GM19043 (cell line): ENCODE data around the gene TMEM266.

Experiments used
- ATAC-seq: cut with Tn5 transposase; IDR thresholded peaks from one replicate; pipeline ENCODE4 v1.9.1; 2021; ENCODE audit warnings: low read depth; ENCODE audit not compliant: unreplicated experiment

TMEM266 gene

GRCh38 chr15:76178296-76179000 lies 118.7 kb downstream of the TMEM266 start:
- ATAC-seq, result no peak

DNA sequence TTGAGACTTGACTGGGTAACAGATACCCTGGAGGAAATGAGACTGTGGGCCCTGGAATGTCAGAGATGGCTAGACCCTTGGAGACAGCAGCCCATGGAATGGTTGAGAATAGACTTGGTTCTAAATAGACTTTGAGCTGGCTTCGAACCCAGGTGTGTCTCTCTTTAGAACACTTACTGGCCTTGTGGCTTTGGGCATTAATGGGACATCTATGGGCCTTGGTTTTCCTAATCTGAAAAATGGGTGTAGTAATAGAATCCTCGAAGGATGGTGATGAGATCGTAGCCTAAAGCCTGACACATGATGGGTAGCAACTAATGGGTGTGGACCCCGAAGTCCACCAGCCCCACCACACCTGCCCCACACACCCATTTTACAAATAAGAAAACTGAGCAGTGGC lies 119.2 kb downstream of the TMEM266 start:
- no peak for ATAC-seq

GRCh38 chr15:76180321-76180720 lies 120.5 kb downstream of the TMEM266 start:
- no peak for ATAC-seq

DNA sequence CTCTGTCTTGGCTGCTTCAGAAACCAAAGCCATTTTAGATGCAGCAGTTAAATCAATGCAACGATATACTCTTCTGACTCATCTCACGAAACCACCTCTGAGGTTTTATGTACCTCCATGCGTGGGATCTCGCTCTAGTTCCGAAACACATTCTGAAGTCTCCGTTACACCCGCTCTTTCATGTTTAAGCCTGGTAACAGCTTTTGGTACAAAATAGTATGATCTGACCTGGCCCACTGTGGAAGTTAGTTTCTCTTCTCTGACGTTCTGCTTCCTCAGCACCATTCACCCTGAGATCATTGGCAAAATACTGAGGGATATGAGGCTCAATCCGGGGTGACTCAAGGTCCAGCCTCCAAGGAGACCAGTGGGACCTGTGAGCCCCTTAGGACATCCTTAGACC lies 121.9 kb downstream of the TMEM266 start:
- ATAC-seq, result no peak

DNA sequence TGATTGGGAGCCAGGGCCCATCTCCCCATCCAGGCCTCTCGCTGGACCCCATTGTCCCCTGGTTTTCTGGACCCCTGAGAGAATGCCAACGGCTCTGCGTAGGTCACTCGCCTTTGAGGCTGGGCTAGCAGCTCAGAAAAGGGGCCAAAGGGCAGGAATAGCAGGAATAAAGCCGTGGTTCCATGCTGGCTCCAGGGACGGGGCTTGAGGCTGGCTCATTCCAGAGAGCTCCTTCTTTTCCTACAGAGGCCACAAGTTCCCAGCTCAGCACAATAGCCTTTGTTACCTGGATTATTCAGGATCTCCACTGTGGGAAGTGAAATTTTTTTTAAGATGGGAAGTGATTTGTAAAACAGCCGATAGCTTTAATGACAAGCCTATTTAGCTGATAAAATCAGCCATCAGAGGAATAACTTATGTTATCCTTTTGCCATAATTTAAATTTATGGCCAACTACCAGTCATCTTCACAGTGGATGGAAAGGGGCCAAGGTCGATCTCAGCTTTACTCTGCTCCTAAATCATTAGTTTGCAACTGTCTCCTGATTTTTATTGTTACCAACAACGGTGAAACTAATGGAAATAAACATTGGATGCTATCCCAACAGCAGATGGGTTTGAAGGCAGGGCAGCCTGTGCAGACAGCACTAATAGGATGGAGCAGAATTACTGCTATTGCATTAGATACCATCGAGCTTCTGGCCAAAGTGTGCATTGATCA lies 124.3 kb downstream of the TMEM266 start:
- no peak for ATAC-seq

DNA sequence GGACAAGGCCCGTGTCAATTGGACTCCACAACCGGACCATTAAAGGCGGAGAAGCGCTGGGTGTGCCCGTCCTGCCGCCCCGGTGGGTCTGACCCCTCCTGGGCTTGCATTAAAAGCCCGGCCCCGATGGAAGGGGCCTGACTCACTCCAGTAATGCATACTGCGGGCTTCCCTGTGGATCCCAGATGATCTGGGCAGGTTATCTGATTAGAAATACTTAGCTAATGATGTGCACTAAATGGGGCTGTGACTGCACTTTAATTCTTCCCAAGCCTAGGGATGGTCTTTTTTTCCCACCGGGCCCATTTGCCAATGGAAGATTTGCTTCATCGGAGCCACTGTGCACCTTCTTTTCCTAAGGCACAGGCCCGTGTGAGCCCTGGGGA lies 124.9 kb downstream of the TMEM266 start:
- ATAC-seq, result no peak

- no peak for ATAC-seq
These were observed 125.9 kb downstream of the TMEM266 start for GRCh38 chr15:76185716-76186115.

DNA sequence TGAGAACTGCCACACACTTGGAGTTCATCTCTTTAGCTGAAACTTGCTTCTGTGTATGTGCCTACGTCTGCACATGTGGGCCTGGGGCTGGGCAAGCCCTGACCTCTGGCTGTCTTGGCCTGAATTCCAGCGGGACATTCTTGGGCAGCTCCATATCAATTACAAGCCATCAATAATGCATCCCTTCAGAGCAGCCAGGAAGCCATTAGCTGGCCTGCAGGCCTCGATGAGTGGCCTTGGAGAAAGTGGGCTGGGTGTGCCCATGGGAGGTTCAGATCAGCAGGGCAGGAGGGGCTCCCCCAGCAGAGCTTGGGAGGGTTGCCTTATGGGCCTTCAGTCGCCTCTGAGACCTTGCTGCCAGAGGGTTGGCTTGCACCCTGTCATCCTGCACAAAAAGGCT lies 127.4 kb downstream of the TMEM266 start:
- ATAC-seq, result no peak

DNA sequence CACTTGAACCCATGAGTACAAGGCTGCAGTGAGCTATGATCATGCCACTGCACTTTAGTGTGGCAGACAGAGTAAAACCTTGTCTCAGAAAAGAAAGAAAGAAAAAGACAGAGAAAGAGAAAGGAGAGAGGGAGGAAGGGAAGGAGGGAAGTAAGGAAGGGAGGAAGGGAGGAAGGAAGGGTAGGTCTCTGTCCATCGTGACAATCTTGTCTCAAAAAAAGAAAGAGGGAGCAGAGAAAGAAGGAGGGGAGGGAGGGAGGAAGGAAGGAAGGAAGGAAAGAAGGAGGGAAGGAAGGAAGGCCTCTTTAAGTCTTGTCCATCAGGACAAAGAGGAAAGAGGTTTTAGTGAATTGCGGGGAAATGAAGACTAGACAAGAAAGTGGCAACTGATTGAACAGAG lies 129.3 kb downstream of the TMEM266 start:
- no peak for ATAC-seq

DNA sequence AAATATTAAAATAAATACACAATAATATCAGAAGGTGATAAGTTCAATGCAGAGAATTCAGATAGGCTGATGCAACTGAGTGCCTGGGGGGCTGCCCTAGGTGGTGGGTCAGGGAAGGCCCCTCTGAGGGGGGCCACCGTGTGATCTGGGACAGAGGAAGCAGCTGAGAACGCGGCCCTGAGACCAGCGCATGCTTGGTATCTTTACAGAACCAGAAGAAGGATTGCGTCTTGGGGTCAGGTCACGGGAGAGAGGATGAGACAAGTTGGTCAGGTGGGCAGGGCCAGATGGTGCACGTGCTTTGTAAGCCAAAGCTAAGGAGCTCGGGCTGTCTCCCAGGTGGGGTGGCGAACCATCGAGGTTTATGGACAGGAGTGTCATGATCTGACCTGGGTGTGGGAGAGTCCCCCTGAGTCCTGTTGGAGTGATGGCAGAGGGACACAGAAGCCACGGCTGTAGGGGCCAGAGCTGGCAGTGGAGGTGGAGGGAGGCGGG lies 130.3 kb downstream of the TMEM266 start:
- ATAC-seq, result no peak

DNA sequence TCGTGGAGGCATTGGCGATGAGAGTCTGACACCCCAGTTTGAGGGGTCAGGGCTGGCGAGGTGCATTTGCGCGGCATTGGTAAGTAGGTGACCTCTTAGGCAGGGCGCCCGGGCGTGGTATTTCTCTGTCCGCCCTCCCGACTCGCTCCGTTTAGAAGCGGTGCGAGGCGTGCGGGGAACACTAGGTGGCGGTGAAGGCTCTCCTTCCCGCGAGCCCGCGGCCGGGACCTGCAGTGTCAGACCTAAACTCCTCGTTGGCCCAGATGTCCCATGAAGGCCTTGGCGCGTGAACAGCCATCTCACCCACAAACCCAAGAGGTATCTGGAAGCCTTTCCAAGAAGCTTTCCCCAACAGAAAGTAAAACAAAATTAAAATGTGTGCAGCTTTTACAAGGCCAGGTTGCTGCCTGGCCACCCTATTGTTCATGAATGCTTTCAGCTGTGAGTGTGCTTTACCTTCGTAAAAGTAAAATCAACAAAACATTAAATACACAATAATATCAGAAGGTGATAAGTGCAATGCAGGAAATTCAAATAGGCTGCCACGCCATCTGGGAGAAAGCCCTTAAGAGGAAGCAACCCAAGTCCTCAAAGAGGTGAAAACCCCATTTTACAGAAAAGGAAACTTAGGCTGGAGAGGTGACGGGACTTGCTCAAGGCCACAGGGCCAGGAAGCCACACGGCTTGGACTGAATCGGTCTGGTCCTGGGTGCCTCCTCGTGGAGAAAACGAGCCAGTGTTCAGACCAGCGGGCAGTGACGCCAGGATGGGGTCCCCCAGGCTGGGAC lies 131.2 kb downstream of the TMEM266 start:
- peak; percentile 93 for ATAC-seq

GRCh38 chr15:76191539-76192244 lies 131.9 kb downstream of the TMEM266 start:
- ATAC-seq, result no peak

GRCh38 chr15:76192715-76193114 lies 132.9 kb downstream of the TMEM266 start:
- no peak for ATAC-seq

DNA sequence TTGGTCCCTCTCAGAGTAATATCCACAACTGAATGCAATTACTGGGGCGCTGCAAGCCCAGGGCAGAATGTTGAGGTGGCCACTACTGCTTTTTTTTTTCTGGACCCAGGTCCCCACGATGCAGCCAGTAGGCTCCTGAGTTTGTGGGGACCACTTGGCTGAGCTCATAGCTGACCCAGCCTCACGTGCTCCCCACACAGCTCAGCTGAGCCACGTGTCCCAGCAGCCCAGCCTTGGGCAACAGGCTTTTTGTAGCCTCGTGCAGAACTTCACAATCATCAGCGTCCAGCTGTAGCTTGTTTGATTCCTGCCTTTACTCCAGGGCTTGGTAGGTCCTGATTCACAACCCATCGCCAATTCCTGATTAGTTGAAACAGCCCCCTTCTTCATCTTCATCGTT lies 134.1 kb downstream of the TMEM266 start:
- no peak for ATAC-seq

DNA sequence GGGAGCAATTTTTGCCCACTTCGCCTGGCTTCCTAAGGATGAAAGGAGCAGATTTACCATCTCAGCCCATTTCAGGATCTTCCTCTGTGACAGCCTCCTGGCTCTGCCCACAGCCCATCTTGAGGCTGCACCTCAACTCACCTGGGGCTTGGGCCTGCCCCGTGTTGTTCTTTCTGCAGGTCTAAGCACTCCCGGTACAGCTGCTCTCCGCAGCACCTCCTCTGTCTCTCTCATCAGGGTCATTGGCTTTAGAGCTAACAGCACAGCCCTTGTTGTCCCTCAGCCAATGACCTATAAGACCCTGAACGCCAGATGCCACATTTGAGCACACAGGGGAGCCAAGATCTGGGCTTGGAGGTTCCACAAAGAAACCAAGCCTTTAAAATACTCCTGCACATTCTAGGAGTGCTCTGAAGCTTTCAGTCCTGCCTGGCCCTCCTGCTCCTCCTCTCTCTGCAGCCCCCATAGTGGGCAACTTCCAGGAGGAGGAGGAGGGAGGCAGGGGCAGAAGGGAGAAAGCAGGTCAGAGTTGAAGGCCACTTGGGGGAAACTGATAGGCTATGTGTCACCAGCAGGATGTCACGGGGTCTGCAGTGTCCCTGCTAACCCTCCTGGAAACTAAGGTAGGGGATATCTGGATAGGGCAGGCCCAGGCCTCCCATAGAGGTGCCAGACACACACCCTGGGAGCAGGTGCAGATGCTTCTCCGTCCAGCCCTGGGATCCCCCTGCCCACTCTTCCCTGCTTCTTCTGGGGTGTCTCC lies 135.9 kb downstream of the TMEM266 start:
- ATAC-seq, result no peak

GRCh38 chr15:76196269-76197231 lies 136.8 kb downstream of the TMEM266 start:
- ATAC-seq, result no peak

- ATAC-seq, result no peak
These were observed 138.1 kb downstream of the TMEM266 start for GRCh38 chr15:76197703-76198455.

GRCh38 chr15:76198456-76199105 lies 138.8 kb downstream of the TMEM266 start:
- no peak for ATAC-seq
